ENCODE data around the gene OSBPL9.

DNA sequence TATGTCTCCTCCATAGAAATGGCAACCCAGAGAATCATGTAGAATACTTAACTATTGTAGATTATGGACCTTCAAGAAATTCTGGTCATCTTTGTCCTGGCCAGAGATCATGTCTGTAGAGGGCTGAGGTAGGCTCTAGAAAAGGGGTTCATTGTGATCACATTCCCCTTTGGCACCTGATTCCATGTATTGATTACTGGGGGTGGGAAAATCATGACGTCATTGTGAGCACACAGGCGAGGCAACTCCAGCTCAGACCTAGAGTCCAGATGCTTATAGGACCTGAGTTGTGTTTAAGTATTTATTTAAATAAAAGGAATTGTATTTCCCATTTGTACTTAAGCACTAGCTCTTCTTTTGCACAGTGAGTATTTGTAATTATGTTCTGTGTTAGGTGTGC is 93.1 kb downstream of the OSBPL9 start:
- TF ChIP-seq TARDBP (IDR thresholded peaks at IDR 0.05) (no peak), SP1 (IDR thresholded peaks at IDR 0.05) (no peak), FOXK2 (IDR thresholded peaks at IDR 0.05) (no peak), FOXM1 (IDR thresholded peaks at IDR 0.05; ENCODE audit: borderline replicate concordance) (no peak), ELF4 (IDR thresholded peaks at IDR 0.05) (no peak)
